OCI-LY1 (cell line): ENCODE results near the gene PCNX2.

ENCODE experiments used
- CTCF ChIP-seq: fragments of 200-600 bp; sonication (generic), shearing (Covaris generic); IDR thresholded peaks from 2 replicates; pipeline ENCODE4 v1.5.1; 2017; ENCODE audit warnings: mild to moderate bottlenecking, antibody characterized with exemption, low read length, moderate library complexity, mixed read lengths
- EZH2 ChIP-seq: fragments of 200-600 bp; sonication (generic), shearing (Covaris generic); IDR thresholded peaks from 2 replicates; pipeline ENCODE4 v1.8.0; 2017; ENCODE audit warnings: borderline replicate concordance, mixed run types, mild to moderate bottlenecking, antibody characterized with exemption, low read length, moderate library complexity, mixed read lengths

GRCh38 chr1:232968391-232968790, 327.1 kb downstream of the PCNX2 start:
- no peak for TF ChIP-seq CTCF
- TF ChIP-seq EZH2, result no peak
